ENCODE data around the gene ORAI2. TPM values are rescaled to one million over a fixed set of nuclear protein-coding genes. Genes with fewer than 3 reads are reported as not detected.

The ORAI2 gene
- total and polyA plus RNA-seq, 10 of the 15 experiments (the other 5 are each of a cell fraction or from before 2014, with no cell fraction given): 5.8 to 111 (median 46.9) TPM

- TF ChIP-seq ZBTB11 (CRISPR knock-in tag; IDR thresholded peaks at IDR 0.05) (peak; percentile 28; the same call in 1 of the 2 replicates), TBL1XR1 (IDR thresholded peaks at IDR 0.05; ENCODE audit: low read depth, low read length) (peak; percentile 58; the same call in 1 of the 2 replicates), TCF7 (IDR thresholded peaks at IDR 0.05; ENCODE audit: borderline replicate concordance) (no peak), DPF2 (IDR thresholded peaks at IDR 0.05) (0 out of 2 replicates have a peak, but pooled peaks have one; percentile 20), IRF3 (IDR thresholded peaks at IDR 0.05) (no peak), YY1 (IDR thresholded peaks at IDR 0.05; ENCODE audit: low read depth, low read length) (0 out of 2 replicates have a peak, but pooled peaks have one; percentile 40), GABPA (IDR thresholded peaks at IDR 0.05; ENCODE audit: low read depth) (no peak), SMC3 (IDR thresholded peaks at IDR 0.05; ENCODE audit: borderline replicate concordance, low read length) (no peak), ZNF217 (IDR thresholded peaks at IDR 0.05) (no peak; the same call in 1 of the 2 replicates), ZNF384 (IDR thresholded peaks at IDR 0.05; ENCODE audit: borderline replicate concordance, low read depth, low read length) (no peak), GATAD2B (conservative IDR thresholded peaks at IDR 0.05; ENCODE audit: low read depth) (0 out of 2 replicates have a peak, but pooled peaks have one; percentile 10), RFX5 (IDR thresholded peaks at IDR 0.05; ENCODE audit: low read depth, low read length) (no peak), IKZF1 (conservative IDR thresholded peaks at IDR 0.05) (peak; percentile 85), NR2F1 (conservative IDR thresholded peaks at IDR 0.05) (0 out of 2 replicates have a peak, but pooled peaks have one; percentile 26), SMAD5 (IDR thresholded peaks at IDR 0.05; ENCODE audit: low read depth) (peak; percentile 16; the same call in 1 of the 2 replicates), ZBTB40 (IDR thresholded peaks at IDR 0.05; ENCODE audit: borderline replicate concordance) (no peak), CEBPZ (IDR thresholded peaks at IDR 0.05; ENCODE audit: low read depth, low read length) (no peak), POLR2AphosphoS5 (IDR thresholded peaks at IDR 0.05; ENCODE audit: low read length) (peak; percentile 66), TCF12 (IDR thresholded peaks at IDR 0.05; ENCODE audit: low read depth, low read length) (peak; percentile 58)
Measured at GRCh38 chr7:102426268-102427018, 6.9 kb upstream of the ORAI2 start (continued).

Data from GM12878 (cell line).